Skeletal muscle satellite cell (primary cell): Measurements from ENCODE around the gene EXOC2.
"Not testable (repeated sequence)": the region's sequence is repeated elsewhere in the genome, so short reads cannot be mapped to it uniquely, and the experiment has no call there.

Experiments
- H3K27me3 ChIP-seq: 2 replicates; pipeline ENCODE4 v1.7.0; 2013; ENCODE audit warnings: low read length; ENCODE audit not compliant: control insufficient read depth, insufficient read depth
- H3K36me3 ChIP-seq: 2 replicates; pipeline ENCODE4 v1.7.0; 2013; ENCODE audit warnings: mild to moderate bottlenecking, control low read depth, low read length; ENCODE audit not compliant: insufficient read depth
- H3K4me1 ChIP-seq: 2 replicates; pipeline ENCODE4 v1.7.0; 2013; ENCODE audit warnings: low read length; ENCODE audit not compliant: control insufficient read depth, insufficient read depth
- H3K4me2 ChIP-seq: 2 replicates; pipeline ENCODE4 v1.7.0; 2013; ENCODE audit warnings: mild to moderate bottlenecking, low read length
- H3K4me3 ChIP-seq: 2 replicates; pipeline ENCODE4 v1.7.0; 2013; ENCODE audit warnings: low read length
- H3K9ac ChIP-seq: 2 replicates; pipeline ENCODE4 v1.7.0; 2013; ENCODE audit warnings: mild to moderate bottlenecking, low read depth, low read length, moderate library complexity
- H3K9me3 ChIP-seq: replicated peaks from 2 replicates; pipeline ENCODE4 v1.7.0; 2013; ENCODE audit warnings: mild to moderate bottlenecking, control low read depth, low read length

Gene EXOC2

GRCh38 chr6:563863-564262, 129.1 kb downstream of the EXOC2 start:
- no peak overlapping the region for H3K4me2 ChIP-seq
- no peak overlapping the region for H3K9ac ChIP-seq
- H3K36me3 ChIP-seq, result peaks cover 25% of the 10 kb centered on the region
- H3K4me3 ChIP-seq, result no peak overlapping the region
- H3K9me3 ChIP-seq, result no peaks in the 10 kb centered on the region
- H3K27me3 ChIP-seq, result no peaks in the 10 kb centered on the region
- no peaks in the 10 kb centered on the region for H3K4me1 ChIP-seq

- no peak overlapping the region for H3K4me2 ChIP-seq
- H3K36me3 ChIP-seq, result peaks cover 16% of the 10 kb centered on the region
- H3K9ac ChIP-seq, result no peak overlapping the region
- no peaks in the 10 kb centered on the region for H3K4me1 ChIP-seq
- no peaks in the 10 kb centered on the region for H3K9me3 ChIP-seq
- H3K4me3 ChIP-seq, result no peak overlapping the region
- no peaks in the 10 kb centered on the region for H3K27me3 ChIP-seq
These were observed 130.8 kb downstream of the EXOC2 start for GRCh38 chr6:562052-562676.

GRCh38 chr6:561335-561734, 131.6 kb downstream of the EXOC2 start:
- peaks cover 20% of the 10 kb centered on the region for H3K36me3 ChIP-seq
- not testable (repeated sequence) for H3K4me3 ChIP-seq, H3K9ac ChIP-seq, H3K27me3 ChIP-seq, H3K4me1 ChIP-seq, H3K9me3 ChIP-seq, H3K4me2 ChIP-seq

DNA sequence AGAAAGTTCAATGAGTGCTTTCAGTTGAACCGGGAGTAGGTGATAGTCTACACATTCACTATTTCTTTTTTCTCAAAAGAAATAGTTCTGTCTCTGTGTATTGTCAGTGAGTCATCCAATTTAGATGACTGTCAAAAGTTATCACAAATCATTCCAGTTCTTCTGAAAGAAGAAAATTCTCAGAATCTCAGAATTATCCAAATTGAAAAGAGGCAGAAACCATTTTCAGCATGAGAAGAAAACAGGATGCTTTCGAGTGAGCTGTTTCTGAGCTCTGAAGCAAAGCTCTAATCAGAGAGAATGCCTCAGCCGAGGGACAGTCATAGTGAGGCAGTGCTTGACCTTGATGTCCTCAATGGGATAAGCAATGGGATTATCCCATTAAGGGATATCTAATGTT, 134.0 kb downstream of the EXOC2 start:
- Histone ChIP-seq H3K9me3 (no peaks in the 10 kb centered on the region), H3K9ac (no peak overlapping the region), H3K36me3 (peaks cover 27% of the 10 kb centered on the region), H3K4me1 (no peaks in the 10 kb centered on the region), H3K4me2 (no peak overlapping the region), H3K27me3 (no peaks in the 10 kb centered on the region), H3K4me3 (no peak overlapping the region)

DNA sequence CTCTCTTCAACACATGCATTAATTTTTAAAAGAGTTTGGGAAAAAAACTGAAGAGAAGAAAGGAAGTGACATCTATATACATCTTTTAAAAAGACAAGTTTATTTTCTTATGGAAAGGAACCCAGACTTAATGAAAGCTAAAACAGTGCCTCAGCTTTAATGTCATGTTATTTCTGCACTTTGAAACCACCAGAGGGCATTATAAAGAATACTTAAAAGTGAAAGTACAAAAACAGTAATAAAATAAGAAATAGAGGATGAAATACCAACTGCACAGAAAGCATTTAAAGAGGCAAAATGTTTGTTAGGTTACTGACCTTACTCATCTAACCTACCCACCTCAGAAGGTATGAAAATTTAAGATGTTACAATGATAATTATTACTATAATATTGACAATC, 134.8 kb downstream of the EXOC2 start:
- no peak overlapping the region for H3K4me3 ChIP-seq
- peaks cover 25% of the 10 kb centered on the region for H3K36me3 ChIP-seq
- no peak overlapping the region for H3K4me2 ChIP-seq
- no peak overlapping the region for H3K9ac ChIP-seq
- no peaks in the 10 kb centered on the region for H3K4me1 ChIP-seq
- H3K9me3 ChIP-seq, result no peaks in the 10 kb centered on the region
- H3K27me3 ChIP-seq, result no peaks in the 10 kb centered on the region

DNA sequence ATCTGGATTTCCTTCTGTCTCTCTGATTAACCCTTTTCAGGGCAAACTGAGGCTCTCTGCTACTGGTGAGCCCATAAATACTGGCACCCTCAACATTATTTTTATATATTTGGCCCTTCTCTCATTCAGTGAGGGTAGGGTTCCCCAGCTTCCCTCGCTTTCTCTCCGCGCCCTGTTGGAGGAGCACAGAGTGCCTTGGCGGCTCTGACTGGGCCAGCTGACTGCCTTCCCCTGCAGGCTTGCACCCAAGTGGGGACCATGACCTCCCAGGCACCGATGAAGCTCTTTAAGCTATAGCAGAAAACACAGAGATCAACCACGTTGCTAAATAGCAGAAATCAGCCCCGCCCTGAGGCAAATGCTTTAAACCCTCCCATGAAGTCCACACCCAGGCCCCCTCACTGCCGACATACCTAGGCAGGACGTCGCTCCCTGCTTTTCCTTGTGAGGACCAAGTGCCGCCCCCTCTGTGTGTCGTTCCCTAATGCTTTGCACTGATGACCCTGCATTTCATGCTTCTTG, 141.0 kb downstream of the EXOC2 start:
- H3K36me3 ChIP-seq, result peaks cover 27% of the 10 kb centered on the region
- no peak overlapping the region for H3K9ac ChIP-seq
- H3K27me3 ChIP-seq, result no peaks in the 10 kb centered on the region
- H3K4me2 ChIP-seq, result no peak overlapping the region
- no peak overlapping the region for H3K4me3 ChIP-seq
- no peaks in the 10 kb centered on the region for H3K9me3 ChIP-seq
- H3K4me1 ChIP-seq, result no peaks in the 10 kb centered on the region

DNA sequence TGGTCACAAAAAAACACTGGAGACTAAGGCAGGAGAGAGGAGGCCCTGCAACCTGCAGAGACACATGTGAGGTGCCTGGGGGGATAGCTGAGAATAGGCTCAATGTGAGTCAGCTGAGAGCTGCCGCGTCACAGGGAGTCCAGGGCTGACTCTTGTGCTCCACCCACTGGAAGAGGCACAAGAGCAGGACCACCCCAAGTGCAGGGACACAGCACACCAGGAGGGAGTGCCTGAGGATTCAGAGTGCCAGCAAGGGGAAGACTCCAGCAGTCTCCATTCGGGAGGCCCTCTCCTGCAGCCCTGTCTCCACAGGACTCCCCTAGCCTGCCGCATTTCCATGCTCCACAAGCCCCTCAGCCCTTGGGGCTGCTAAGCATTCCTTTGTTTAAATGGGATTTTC, 141.5 kb downstream of the EXOC2 start:
- H3K36me3 ChIP-seq, result peaks cover 25% of the 10 kb centered on the region
- no peak overlapping the region for H3K4me2 ChIP-seq
- H3K4me1 ChIP-seq, result no peaks in the 10 kb centered on the region
- H3K27me3 ChIP-seq, result no peaks in the 10 kb centered on the region
- H3K4me3 ChIP-seq, result no peak overlapping the region
- H3K9ac ChIP-seq, result no peak overlapping the region
- no peaks in the 10 kb centered on the region for H3K9me3 ChIP-seq

GRCh38 chr6:549906-550305, 143.0 kb downstream of the EXOC2 start:
- Histone ChIP-seq H3K36me3 (peaks cover 12% of the 10 kb centered on the region), H3K4me3 (no peak overlapping the region), H3K4me1 (no peaks in the 10 kb centered on the region), H3K9ac (no peak overlapping the region), H3K4me2 (no peak overlapping the region), H3K9me3 (no peaks in the 10 kb centered on the region), H3K27me3 (no peaks in the 10 kb centered on the region)

- H3K27me3 ChIP-seq, result no peaks in the 10 kb centered on the region
These were observed 144.4 kb downstream of the EXOC2 start for GRCh38 chr6:548517-548916.

GRCh38 chr6:548091-548490, 144.8 kb downstream of the EXOC2 start:
- H3K9me3 ChIP-seq, result no peaks in the 10 kb centered on the region
- no peaks in the 10 kb centered on the region for H3K27me3 ChIP-seq
- no peak overlapping the region for H3K4me3 ChIP-seq
- no peak overlapping the region for H3K9ac ChIP-seq
- no peaks in the 10 kb centered on the region for H3K4me1 ChIP-seq
- no peak overlapping the region for H3K4me2 ChIP-seq
- peaks cover 21% of the 10 kb centered on the region for H3K36me3 ChIP-seq

More at GRCh38 chr6:548517-548916, 144.4 kb downstream of the EXOC2 start:
- Histone ChIP-seq H3K36me3 (peaks cover 17% of the 10 kb centered on the region), H3K4me3 (no peak overlapping the region), H3K4me2 (no peak overlapping the region), H3K4me1 (no peaks in the 10 kb centered on the region), H3K9me3 (no peaks in the 10 kb centered on the region), H3K9ac (no peak overlapping the region)

DNA sequence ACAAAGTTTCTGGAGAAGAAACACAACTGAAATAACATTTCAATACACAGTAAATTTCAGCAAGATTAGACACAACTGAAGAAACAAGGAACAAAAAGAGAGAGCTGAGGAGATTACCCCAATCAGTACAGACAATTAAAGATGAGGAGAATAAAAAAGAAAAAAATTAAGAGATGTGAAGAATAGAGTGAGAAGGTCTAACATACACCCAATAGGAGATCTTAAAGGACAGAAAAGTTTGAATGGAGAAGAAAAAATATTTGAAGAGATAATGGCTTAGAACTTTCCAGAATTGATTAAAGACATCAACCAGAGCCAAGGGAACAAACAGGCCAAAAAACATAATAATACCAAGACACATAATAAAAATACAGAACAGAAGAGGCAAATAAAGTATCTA, 152.4 kb downstream of the EXOC2 start:
- Histone ChIP-seq H3K9ac (no peak overlapping the region), H3K9me3 (peaks cover 6% of the 10 kb centered on the region), H3K27me3 (no peaks in the 10 kb centered on the region), H3K4me3 (no peak overlapping the region), H3K4me1 (no peaks in the 10 kb centered on the region), H3K4me2 (no peak overlapping the region), H3K36me3 (peaks cover 30% of the 10 kb centered on the region)

DNA sequence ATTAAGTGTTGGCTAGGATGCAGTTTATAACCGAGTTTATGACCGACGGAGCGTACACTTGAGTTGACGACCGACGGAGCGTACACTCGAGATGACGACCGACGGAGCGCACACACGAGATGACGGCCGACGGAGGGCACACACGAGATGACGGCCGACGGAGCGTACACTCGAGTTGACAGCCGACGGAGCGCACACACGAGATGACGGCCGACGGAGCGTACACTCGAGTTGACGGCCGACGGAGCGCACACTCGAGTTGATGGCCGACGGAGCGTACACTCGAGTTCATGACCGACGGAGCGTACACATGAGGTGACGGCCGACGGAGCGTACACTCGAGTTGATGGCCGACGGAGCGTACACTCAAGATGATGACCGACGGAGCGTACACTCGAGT, 155.8 kb downstream of the EXOC2 start:
- Histone ChIP-seq H3K4me3 (no peak overlapping the region), H3K27me3 (no peaks in the 10 kb centered on the region), H3K4me2 (no peak overlapping the region), H3K9me3 (peaks cover 6% of the 10 kb centered on the region), H3K4me1 (no peaks in the 10 kb centered on the region), H3K36me3 (peaks cover 14% of the 10 kb centered on the region), H3K9ac (no peak overlapping the region)
